Type B pancreatic cell (in vitro differentiated cells): Measurements from ENCODE around the gene IDS. TPM values are rescaled to one million over a fixed set of nuclear protein-coding genes. Genes with fewer than 3 reads are reported as not detected.

ENCODE experiments used
- DNase-seq: peaks from one replicate; pipeline ENCODE4 v3.0.0; 2021; ENCODE audit warnings: mixed read lengths; ENCODE audit not compliant: unreplicated experiment; ENCODE audit errors: extremely low spot score
- H3K27ac Mint-ChIP-seq: 2 replicates; pipeline ENCODE4 v1.8.0; 2021; ENCODE audit warnings: mild to moderate bottlenecking, mixed read lengths
- H3K27me3 Mint-ChIP-seq: 2 replicates; pipeline ENCODE4 v1.8.0; 2021; ENCODE audit warnings: mixed read lengths
- H3K36me3 Mint-ChIP-seq: 2 replicates; pipeline ENCODE4 v1.8.0; 2021; ENCODE audit warnings: mixed read lengths
- H3K4me1 Mint-ChIP-seq: one replicate; pipeline ENCODE4 v1.8.0; 2021; ENCODE audit warnings: mixed read lengths; ENCODE audit not compliant: unreplicated experiment
- H3K4me3 Mint-ChIP-seq: 2 replicates; pipeline ENCODE4 v1.8.0; 2021; ENCODE audit warnings: mild to moderate bottlenecking, mixed read lengths
- H3K9me3 Mint-ChIP-seq: 2 replicates; pipeline ENCODE4 v1.8.0; 2021; ENCODE audit warnings: mixed read lengths
- total RNA-seq: library from RNA; stranded (reverse); gene quantifications from 2 replicates; pipeline ENCODE4 v1.2.1, GENCODE V29; 2021; ENCODE audit warnings: low replicate concordance
- TF ChIP-seq, protein P1 (sequence below): fragments of 200-600 bp; sonication (generic); conservative IDR thresholded peaks from 2 replicates; pipeline ENCODE4 v1.5.0; 2021; ENCODE audit warnings: antibody characterized with exemption, mild to moderate bottlenecking

Gene IDS
- total RNA-seq, 1 donor from 2014 or later, result 46.8 TPM

GRCh38 chrX:149497626-149498025 lies 7.5 kb downstream of the IDS start:
- H3K36me3 Mint-ChIP-seq, result peaks cover 8% of the 10 kb centered on the region
- H3K27ac Mint-ChIP-seq, result no peak overlapping the region
- no peak for DNase-seq
- no peaks in the 10 kb centered on the region for H3K27me3 Mint-ChIP-seq
- H3K4me1 Mint-ChIP-seq, result no peaks in the 10 kb centered on the region
- H3K4me3 Mint-ChIP-seq, result no peak overlapping the region
- H3K9me3 Mint-ChIP-seq, result no peaks in the 10 kb centered on the region
- TF ChIP-seq, protein P1, sequence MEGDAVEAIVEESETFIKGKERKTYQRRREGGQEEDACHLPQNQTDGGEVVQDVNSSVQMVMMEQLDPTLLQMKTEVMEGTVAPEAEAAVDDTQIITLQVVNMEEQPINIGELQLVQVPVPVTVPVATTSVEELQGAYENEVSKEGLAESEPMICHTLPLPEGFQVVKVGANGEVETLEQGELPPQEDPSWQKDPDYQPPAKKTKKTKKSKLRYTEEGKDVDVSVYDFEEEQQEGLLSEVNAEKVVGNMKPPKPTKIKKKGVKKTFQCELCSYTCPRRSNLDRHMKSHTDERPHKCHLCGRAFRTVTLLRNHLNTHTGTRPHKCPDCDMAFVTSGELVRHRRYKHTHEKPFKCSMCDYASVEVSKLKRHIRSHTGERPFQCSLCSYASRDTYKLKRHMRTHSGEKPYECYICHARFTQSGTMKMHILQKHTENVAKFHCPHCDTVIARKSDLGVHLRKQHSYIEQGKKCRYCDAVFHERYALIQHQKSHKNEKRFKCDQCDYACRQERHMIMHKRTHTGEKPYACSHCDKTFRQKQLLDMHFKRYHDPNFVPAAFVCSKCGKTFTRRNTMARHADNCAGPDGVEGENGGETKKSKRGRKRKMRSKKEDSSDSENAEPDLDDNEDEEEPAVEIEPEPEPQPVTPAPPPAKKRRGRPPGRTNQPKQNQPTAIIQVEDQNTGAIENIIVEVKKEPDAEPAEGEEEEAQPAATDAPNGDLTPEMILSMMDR, result no peak

DNA sequence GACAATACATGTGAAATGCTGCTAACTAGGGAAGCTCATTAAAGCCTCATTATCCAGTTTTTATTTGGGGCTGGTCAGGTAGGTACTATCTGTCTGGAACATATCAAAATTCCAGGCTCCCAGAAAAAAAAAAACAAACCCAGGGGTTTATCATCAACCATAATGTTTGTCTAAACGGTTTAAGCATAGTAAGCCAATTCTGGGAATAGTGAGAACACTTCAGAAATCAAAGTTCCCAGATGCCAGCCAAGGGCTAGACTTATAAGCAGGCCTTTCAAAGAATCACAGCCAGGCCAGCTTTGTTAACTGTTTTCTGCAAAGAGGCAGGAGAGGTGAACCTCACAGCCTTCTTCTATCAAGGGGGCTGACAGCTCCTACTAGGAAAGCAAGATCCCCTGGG lies 8.1 kb downstream of the IDS start:
- peaks cover 8% of the 10 kb centered on the region for H3K36me3 Mint-ChIP-seq
- H3K9me3 Mint-ChIP-seq, result no peaks in the 10 kb centered on the region

DNA sequence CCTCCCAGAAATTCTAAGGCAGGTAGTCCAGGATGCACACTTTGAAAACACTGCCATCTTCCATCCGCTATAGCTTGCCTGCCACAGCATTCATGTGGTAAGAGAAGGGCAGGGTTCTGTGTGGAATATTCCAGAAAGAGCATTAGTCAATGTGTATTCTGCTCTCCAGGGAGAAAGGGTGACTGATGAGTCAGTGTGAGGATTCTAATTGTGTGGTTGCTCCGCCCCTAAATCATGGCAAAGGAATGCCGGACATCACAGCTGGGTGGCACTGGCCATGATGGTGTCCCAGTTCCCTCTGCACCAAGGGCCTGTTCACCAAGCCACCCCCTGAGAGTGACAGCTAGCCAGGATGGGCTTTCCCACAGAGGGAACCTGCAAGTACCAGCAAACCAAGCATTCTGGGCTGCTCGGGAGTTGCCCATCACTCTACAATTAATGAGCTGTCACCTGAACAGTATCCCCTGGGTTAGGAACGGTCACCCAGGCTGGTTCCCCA lies 9.5 kb downstream of the IDS start:
- DNase-seq, result no peak
- Mint-ChIP-seq H3K27me3 (no peaks in the 10 kb centered on the region), H3K4me3 (no peak overlapping the region), H3K4me1 (no peaks in the 10 kb centered on the region), H3K9me3 (no peaks in the 10 kb centered on the region), H3K36me3 (peaks cover 9% of the 10 kb centered on the region), H3K27ac (peak overlapping the region; percentile 34)
- TF ChIP-seq, protein P1, result no peak

More for the DNA sequence above, 8.1 kb downstream of the IDS start:
- Mint-ChIP-seq H3K27ac (no peak overlapping the region), H3K4me1 (no peaks in the 10 kb centered on the region), H3K27me3 (no peaks in the 10 kb centered on the region), H3K4me3 (no peak overlapping the region)
- no peak for DNase-seq
- TF ChIP-seq, protein P1, result no peak

GRCh38 chrX:149494844-149495565 lies 10.1 kb downstream of the IDS start:
- Mint-ChIP-seq H3K9me3 (no peaks in the 10 kb centered on the region), H3K4me3 (no peak overlapping the region), H3K4me1 (no peaks in the 10 kb centered on the region), H3K36me3 (peaks cover 15% of the 10 kb centered on the region), H3K27me3 (no peaks in the 10 kb centered on the region), H3K27ac (peak overlapping the region; percentile 34)
- DNase-seq, result no peak
- TF ChIP-seq, protein P1, result no peak

GRCh38 chrX:149493567-149494562 lies 11.2 kb downstream of the IDS start:
- TF ChIP-seq, protein P1, result no peak
- Mint-ChIP-seq H3K4me3 (no peak overlapping the region), H3K4me1 (no peaks in the 10 kb centered on the region), H3K27ac (no peak overlapping the region), H3K9me3 (no peaks in the 10 kb centered on the region), H3K36me3 (peaks cover 20% of the 10 kb centered on the region), H3K27me3 (no peaks in the 10 kb centered on the region)
- no peak for DNase-seq
